IMR-90 (cell line): ENCODE data around the gene ZNF714. TPM values are rescaled to one million over a fixed set of nuclear protein-coding genes. Genes with fewer than 3 reads are reported as not detected.

Source experiments
- ATAC-seq: fragments of 200-7000 bp; cut with Tn5 transposase; 2 replicates; pipeline ENCODE4 v1.9.1; 2020; ENCODE audit warnings: low read depth, mild to moderate bottlenecking, moderate library complexity
- BruUV-seq: library from RNA; stranded (reverse); fragments of 400-500 nt; replicated peaks from 2 replicates; lab custom pipeline; 2021; lab: Mats Ljungman, UMichigan
- CTCF ChIA-PET: fragments of 300-600 bp; formaldehyde crosslinking; extraction: SDS; loops from one replicate; lab custom pipeline; 2021; ENCODE audit warnings: antibody characterized with exemption; lab: Yijun Ruan, JAX
- POLR2A ChIA-PET: fragments of 300-600 bp; sonication (Branson Sonifier 250); formaldehyde crosslinking; loops from one replicate; lab custom pipeline; 2022; ENCODE audit warnings: antibody characterized with exemption; ENCODE audit not compliant: unreplicated experiment; lab: Charles Lee
- DNase-seq: peaks from one replicate; pipeline ENCODE4 v3.0.0; 2013
- H2AFZ ChIP-seq: replicated peaks from 2 replicates; pipeline ENCODE3; 2013; ENCODE audit warnings: low read length, mild to moderate bottlenecking; ENCODE audit not compliant: poor library complexity
- H2AK5ac ChIP-seq: 2 replicates; pipeline ENCODE4 v1.6.1; 2013; ENCODE audit warnings: low read depth, low read length, inconsistent platforms
- H2AK9ac ChIP-seq: replicated peaks from 2 replicates; pipeline ENCODE3; 2013; ENCODE audit warnings: mild to moderate bottlenecking, low read depth, low read length, moderate library complexity; ENCODE audit not compliant: poor library complexity
- H2BK120ac ChIP-seq: 2 replicates; pipeline ENCODE4 v1.6.1; 2013; ENCODE audit warnings: low read depth, low read length, inconsistent platforms
- H2BK15ac ChIP-seq: 3 replicates; pipeline ENCODE4 v1.6.1; 2013; ENCODE audit warnings: low read depth, low read length, inconsistent platforms
- H2BK20ac ChIP-seq: 2 replicates; pipeline ENCODE4 v1.6.1; 2013; ENCODE audit warnings: low read depth, mild to moderate bottlenecking, inconsistent platforms, low read length, moderate library complexity
- H2BK5ac ChIP-seq: 2 replicates; pipeline ENCODE4 v1.6.1; 2013; ENCODE audit warnings: mild to moderate bottlenecking, low read depth, low read length, inconsistent platforms; ENCODE audit not compliant: poor library complexity, severe bottlenecking
- H3K14ac ChIP-seq: replicated peaks from 2 replicates; pipeline ENCODE4 v1.6.1; 2013; ENCODE audit warnings: low read depth, low read length, inconsistent platforms
- H3K18ac ChIP-seq: 2 replicates; pipeline ENCODE4 v1.6.1; 2013; ENCODE audit warnings: low read depth, low read length, control low read depth
- H3K23ac ChIP-seq: 2 replicates; pipeline ENCODE4 v1.6.1; 2013; ENCODE audit warnings: low read depth, low read length, inconsistent platforms
- H3K27ac ChIP-seq: 2 replicates; pipeline ENCODE4 v1.5.1; 2013; ENCODE audit warnings: mild to moderate bottlenecking, control low read depth, low read length; ENCODE audit not compliant: insufficient read depth
- H3K27me3 ChIP-seq: 2 replicates; pipeline ENCODE4 v1.6.1; 2013; ENCODE audit warnings: low read length; ENCODE audit not compliant: control insufficient read depth, insufficient read depth
- H3K36me3 ChIP-seq: 2 replicates; pipeline ENCODE4 v1.6.1; 2013; ENCODE audit warnings: low read length, mixed read lengths; ENCODE audit not compliant: control insufficient read depth, insufficient read depth
- H3K4ac ChIP-seq: 2 replicates; pipeline ENCODE4 v1.6.1; 2013; ENCODE audit warnings: low read depth, low read length, inconsistent platforms
- H3K4me1 ChIP-seq: 2 replicates; pipeline ENCODE4 v1.6.1; 2013; ENCODE audit warnings: low read length, mixed read lengths; ENCODE audit not compliant: control insufficient read depth, insufficient read depth
- H3K4me2 ChIP-seq: 2 replicates; pipeline ENCODE4 v1.6.1; 2013; ENCODE audit warnings: low read depth, mild to moderate bottlenecking, control low read depth, low read length, moderate library complexity
- H3K4me3 ChIP-seq: 2 replicates; pipeline ENCODE4 v1.5.1; 2013; ENCODE audit warnings: low read depth, mild to moderate bottlenecking, control low read depth, low read length, moderate library complexity; ENCODE audit not compliant: insufficient read depth
- H3K56ac ChIP-seq: 2 replicates; pipeline ENCODE4 v1.6.1; 2013; ENCODE audit warnings: low read length, inconsistent platforms; ENCODE audit not compliant: insufficient read depth; ENCODE audit errors: extremely low read depth
- H3K79me1 ChIP-seq, 2 experiments: 2 replicates each; pipeline ENCODE4 v1.6.1; 2013; ENCODE audit warnings: low read length in 2 of 2, inconsistent platforms in 1 of 2, low read depth in 1 of 2
- H3K9ac ChIP-seq: 2 replicates; pipeline ENCODE4 v1.6.1; 2013; ENCODE audit warnings: low read depth, low read length, control low read depth
- H3K9me1 ChIP-seq: 2 replicates; pipeline ENCODE4 v1.6.1; 2013; ENCODE audit warnings: low read length, inconsistent platforms; ENCODE audit not compliant: insufficient read depth
- H3K9me3 ChIP-seq: 2 replicates; pipeline ENCODE4 v1.6.1; 2013; ENCODE audit warnings: low read length; ENCODE audit not compliant: control insufficient read depth, insufficient read depth
- H4K20me1 ChIP-seq: 2 replicates; pipeline ENCODE4 v1.6.1; 2013; ENCODE audit warnings: low read length, inconsistent platforms; ENCODE audit not compliant: insufficient read depth
- H4K5ac ChIP-seq: 2 replicates; pipeline ENCODE4 v1.6.1; 2013; ENCODE audit warnings: mild to moderate bottlenecking, low read depth, low read length, control low read depth
- H4K8ac ChIP-seq, 2 experiments: 2 replicates each; pipeline ENCODE4 v1.6.1; 2013; ENCODE audit warnings: low read depth in 2 of 2, low read length in 2 of 2, control low read depth in 1 of 2, inconsistent platforms in 1 of 2
- H4K91ac ChIP-seq: 2 replicates; pipeline ENCODE4 v1.6.1; 2013; ENCODE audit warnings: low read depth, low read length, inconsistent platforms; ENCODE audit not compliant: insufficient read depth
- BHLHE40 ChIP-seq: fragments of 150-350 bp; IDR thresholded peaks from 2 replicates; pipeline ENCODE4 v1.6.1; 2016; ENCODE audit warnings: mild to moderate bottlenecking, low read depth, low read length
- CEBPB ChIP-seq: IDR thresholded peaks from 2 replicates; pipeline ENCODE4 v1.6.1; 2012; ENCODE audit warnings: low read depth, low read length, improper control_type of control experiment
- CHD1 ChIP-seq: IDR thresholded peaks from 2 replicates; pipeline ENCODE4 v1.6.1; 2012; ENCODE audit warnings: low read depth, low read length, improper control_type of control experiment
- FOS ChIP-seq: fragments of 150-350 bp; IDR thresholded peaks from 2 replicates; pipeline ENCODE4 v1.6.1; 2016; ENCODE audit warnings: low read depth, low read length
- MAFK ChIP-seq: IDR thresholded peaks from 2 replicates; pipeline ENCODE4 v1.6.1; 2012; ENCODE audit warnings: low read depth, low read length, improper control_type of control experiment
- MAZ ChIP-seq: IDR thresholded peaks from 2 replicates; pipeline ENCODE4 v1.6.1; 2012; ENCODE audit warnings: low read depth, mild to moderate bottlenecking, low read length, improper control_type of control experiment, moderate library complexity, borderline replicate concordance
- MXI1 ChIP-seq: IDR thresholded peaks from 2 replicates; pipeline ENCODE4 v1.6.1; 2012; ENCODE audit warnings: low read depth, mild to moderate bottlenecking, low read length, moderate library complexity, borderline replicate concordance
- NFE2L2 ChIP-seq: fragments of 150-350 bp; IDR thresholded peaks from 2 replicates; pipeline ENCODE4 v1.6.1; 2016; ENCODE audit warnings: low read depth, mild to moderate bottlenecking, low read length
- POLR2A ChIP-seq: IDR thresholded peaks from 2 replicates; pipeline ENCODE4 v1.6.1; 2012; ENCODE audit warnings: mild to moderate bottlenecking, low read depth, low read length
- RAD21 ChIP-seq: IDR thresholded peaks from 2 replicates; pipeline ENCODE4 v1.6.1; 2012; ENCODE audit warnings: low read length, improper control_type of control experiment
- RCOR1 ChIP-seq: IDR thresholded peaks from 2 replicates; pipeline ENCODE4 v1.6.1; 2012; ENCODE audit warnings: mild to moderate bottlenecking, low read length, improper control_type of control experiment; ENCODE audit not compliant: insufficient replicate concordance
- RFX5 ChIP-seq: IDR thresholded peaks from 2 replicates; pipeline ENCODE4 v1.8.0; 2012; ENCODE audit warnings: low read depth, mild to moderate bottlenecking, low read length, moderate library complexity
- SMC3 ChIP-seq: fragments of 150-350 bp; IDR thresholded peaks from 2 replicates; pipeline ENCODE4 v1.6.1; 2016; ENCODE audit warnings: low read depth, mild to moderate bottlenecking, antibody characterized with exemption, low read length, moderate library complexity
- WGBS, 2 experiments: methylation state at CpG; one replicate each; pipeline versions ENCODE4 v1.1.5 to v1.1.7; 2013; ENCODE audit warnings: missing lambda C conversion rate in 2 of 2; ENCODE audit not compliant: insufficient read length in 1 of 2; ENCODE audit errors: extremely low coverage in 2 of 2; 5-methylcytosine and 5-hydroxymethylcytosine counted together
- dilution Hi-C: fragments of 300-500 bp; cut with HindIII; formaldehyde crosslinking; loops from one replicate; pipeline ENCODE4 v1.14.3; 2018; ENCODE audit warnings: low sequenced_read_pairs; ENCODE audit not compliant: unreplicated experiment
- in situ Hi-C: fragments of 300-500 bp; cut with MboI; formaldehyde crosslinking; loops from 3 replicates; pipeline ENCODE4 v1.14.3; 2019; ENCODE audit warnings: low sequenced_read_pairs, inconsistent platforms, mixed read lengths
- intact Hi-C: fragments of 100-400 bp; cut with micrococcal nuclease; formaldehyde crosslinking; loops from 2 replicates; pipeline ENCODE4 v1.10.0; 2022
- polyA plus RNA-seq, 3 experiments: library from polyadenylated mRNA; depleted of rRNA; stranded (reverse); fragments of >200 nt; gene quantifications; 2 replicates each; pipeline ENCODE4 v1.2.3, GENCODE V29; 2012; ENCODE audit warnings: low replicate concordance in 1 of 3
- total RNA-seq: library from RNA; depleted of rRNA; stranded (reverse); fragments of >200 nt; gene quantifications from 2 replicates; pipeline ENCODE4 v1.2.3, GENCODE V29; 2012
- TF ChIP-seq, protein P1 (sequence below): conservative IDR thresholded peaks from 2 replicates; pipeline ENCODE4 v1.5.1; 2012; ENCODE audit warnings: mild to moderate bottlenecking, low read depth, low read length, improper control_type of control experiment
- TF ChIP-seq, protein P2 (sequence below): fragments of 150-350 bp; IDR thresholded peaks from 2 replicates; pipeline ENCODE4 v1.6.1; 2017; ENCODE audit warnings: mild to moderate bottlenecking, antibody characterized with exemption, low read length, low read depth
- TF ChIP-seq, protein P3 (sequence below): fragments of 150-350 bp; IDR thresholded peaks from 2 replicates; pipeline ENCODE4 v1.6.1; 2016; ENCODE audit warnings: low read depth, mild to moderate bottlenecking, low read length, moderate library complexity, borderline replicate concordance

Gene ZNF714
- total and polyA plus RNA-seq, 2 of the 4 experiments (the other 2 are of a cell fraction) = 7.2 to 14.3 TPM

DNA sequence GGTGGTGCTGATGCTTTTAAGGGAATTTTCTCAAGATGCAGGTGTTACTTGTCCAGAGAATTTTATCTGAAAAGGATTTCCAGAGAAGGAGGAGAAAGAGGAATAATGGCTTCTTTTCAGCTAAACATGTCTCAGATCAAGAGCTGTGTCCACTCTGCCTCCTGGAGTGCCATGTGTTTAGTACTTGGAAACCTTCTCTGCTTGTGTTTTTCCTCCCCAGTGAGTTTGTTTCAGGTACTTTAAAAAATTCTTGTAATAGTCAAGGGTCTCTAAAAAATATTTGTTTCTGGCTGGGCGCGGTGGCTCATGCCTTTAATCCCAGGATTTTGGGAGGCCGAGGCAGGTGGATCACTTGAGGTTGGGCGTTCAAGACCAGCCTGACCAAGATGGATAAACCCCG lies 82.5 kb downstream of the ZNF714 start:
- no peak overlapping the region for H3K9ac ChIP-seq
- no peak overlapping the region for H3K56ac ChIP-seq
- H3K23ac ChIP-seq = no peak overlapping the region
- BruUV-seq = no TSS peak
- in situ Hi-C loops (no loop called here), dilution Hi-C loops (no loop called here), intact Hi-C loops (no loop called here)
- TF ChIP-seq, protein P1, sequence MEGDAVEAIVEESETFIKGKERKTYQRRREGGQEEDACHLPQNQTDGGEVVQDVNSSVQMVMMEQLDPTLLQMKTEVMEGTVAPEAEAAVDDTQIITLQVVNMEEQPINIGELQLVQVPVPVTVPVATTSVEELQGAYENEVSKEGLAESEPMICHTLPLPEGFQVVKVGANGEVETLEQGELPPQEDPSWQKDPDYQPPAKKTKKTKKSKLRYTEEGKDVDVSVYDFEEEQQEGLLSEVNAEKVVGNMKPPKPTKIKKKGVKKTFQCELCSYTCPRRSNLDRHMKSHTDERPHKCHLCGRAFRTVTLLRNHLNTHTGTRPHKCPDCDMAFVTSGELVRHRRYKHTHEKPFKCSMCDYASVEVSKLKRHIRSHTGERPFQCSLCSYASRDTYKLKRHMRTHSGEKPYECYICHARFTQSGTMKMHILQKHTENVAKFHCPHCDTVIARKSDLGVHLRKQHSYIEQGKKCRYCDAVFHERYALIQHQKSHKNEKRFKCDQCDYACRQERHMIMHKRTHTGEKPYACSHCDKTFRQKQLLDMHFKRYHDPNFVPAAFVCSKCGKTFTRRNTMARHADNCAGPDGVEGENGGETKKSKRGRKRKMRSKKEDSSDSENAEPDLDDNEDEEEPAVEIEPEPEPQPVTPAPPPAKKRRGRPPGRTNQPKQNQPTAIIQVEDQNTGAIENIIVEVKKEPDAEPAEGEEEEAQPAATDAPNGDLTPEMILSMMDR = no peak
- TF ChIP-seq RCOR1 (no peak), POLR2A (no peak), BHLHE40 (no peak), FOS (no peak), MAFK (no peak), MAZ (no peak), NFE2L2 (no peak), CHD1 (no peak), MXI1 (no peak), RFX5 (no peak), RAD21 (no peak), CEBPB (no peak), SMC3 (no peak)
- TF ChIP-seq, protein P2, sequence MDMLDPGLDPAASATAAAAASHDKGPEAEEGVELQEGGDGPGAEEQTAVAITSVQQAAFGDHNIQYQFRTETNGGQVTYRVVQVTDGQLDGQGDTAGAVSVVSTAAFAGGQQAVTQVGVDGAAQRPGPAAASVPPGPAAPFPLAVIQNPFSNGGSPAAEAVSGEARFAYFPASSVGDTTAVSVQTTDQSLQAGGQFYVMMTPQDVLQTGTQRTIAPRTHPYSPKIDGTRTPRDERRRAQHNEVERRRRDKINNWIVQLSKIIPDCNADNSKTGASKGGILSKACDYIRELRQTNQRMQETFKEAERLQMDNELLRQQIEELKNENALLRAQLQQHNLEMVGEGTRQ = no peak
- TF ChIP-seq, protein P3, sequence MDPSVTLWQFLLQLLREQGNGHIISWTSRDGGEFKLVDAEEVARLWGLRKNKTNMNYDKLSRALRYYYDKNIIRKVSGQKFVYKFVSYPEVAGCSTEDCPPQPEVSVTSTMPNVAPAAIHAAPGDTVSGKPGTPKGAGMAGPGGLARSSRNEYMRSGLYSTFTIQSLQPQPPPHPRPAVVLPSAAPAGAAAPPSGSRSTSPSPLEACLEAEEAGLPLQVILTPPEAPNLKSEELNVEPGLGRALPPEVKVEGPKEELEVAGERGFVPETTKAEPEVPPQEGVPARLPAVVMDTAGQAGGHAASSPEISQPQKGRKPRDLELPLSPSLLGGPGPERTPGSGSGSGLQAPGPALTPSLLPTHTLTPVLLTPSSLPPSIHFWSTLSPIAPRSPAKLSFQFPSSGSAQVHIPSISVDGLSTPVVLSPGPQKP = no peak
- no peaks in the 10 kb centered on the region for H3K9me3 ChIP-seq
- no peaks in the 10 kb centered on the region for H3K4me1 ChIP-seq
- H3K36me3 ChIP-seq = peaks cover 14% of the 10 kb centered on the region
- H2BK120ac ChIP-seq = no peak overlapping the region
- no peak overlapping the region for H2AFZ ChIP-seq
- ATAC-seq = no peak
- WGBS, 2 experiments = no CpG with 5 or more reads among the region's 5 CpGs
- H3K9me1 ChIP-seq = no peaks in the 10 kb centered on the region
- H2BK15ac ChIP-seq = no peak overlapping the region
- no peak overlapping the region for H3K4me3 ChIP-seq
- no peak overlapping the region for H2BK5ac ChIP-seq
- CTCF ChIA-PET = no interaction called here
- no peaks in the 10 kb centered on the region for H3K27me3 ChIP-seq
- H2AK5ac ChIP-seq = no peak overlapping the region
- no peak overlapping the region for H2AK9ac ChIP-seq
- H2BK20ac ChIP-seq = no peak overlapping the region
- H3K18ac ChIP-seq = no peak overlapping the region
- no peak overlapping the region for H4K5ac ChIP-seq
- H3K14ac ChIP-seq = no peak overlapping the region
- POLR2A ChIA-PET = no interaction called here
- DNase-seq = no peak
- no peak overlapping the region for H4K91ac ChIP-seq
- no peak overlapping the region for H3K4ac ChIP-seq
- H3K4me2 ChIP-seq = no peak overlapping the region
- H3K27ac ChIP-seq = no peak overlapping the region
- no peaks in the 10 kb centered on the region for H4K20me1 ChIP-seq
- H3K79me1 ChIP-seq = peaks cover 13 to 22% of the 10 kb centered on the region in 2 experiments; a peak in 2 of 4 replicates
- no peak overlapping the region for H4K8ac ChIP-seq
